MM.1S (cell line): ENCODE data around the gene HRH2.

Source experiments
- EZH2 ChIP-seq: fragments of 300-600 bp; sonication (generic); optimal IDR thresholded peaks from 2 replicates; pipeline ENCODE3; 2017; ENCODE audit warnings: low read depth, mild to moderate bottlenecking, antibody characterized with exemption, low read length, mixed read lengths
- EZH2phosphoT487 ChIP-seq: fragments of 300-600 bp; sonication (generic); IDR thresholded peaks from 2 replicates; pipeline ENCODE4 v1.6.1; 2018; ENCODE audit warnings: antibody characterized with exemption, low read length
- TF ChIP-seq, protein P1 (sequence below): fragments of 300-600 bp; sonication (generic); IDR thresholded peaks from 2 replicates; pipeline ENCODE4 v1.5.1; 2016; ENCODE audit warnings: antibody characterized with exemption, low read length, mixed read lengths

DNA sequence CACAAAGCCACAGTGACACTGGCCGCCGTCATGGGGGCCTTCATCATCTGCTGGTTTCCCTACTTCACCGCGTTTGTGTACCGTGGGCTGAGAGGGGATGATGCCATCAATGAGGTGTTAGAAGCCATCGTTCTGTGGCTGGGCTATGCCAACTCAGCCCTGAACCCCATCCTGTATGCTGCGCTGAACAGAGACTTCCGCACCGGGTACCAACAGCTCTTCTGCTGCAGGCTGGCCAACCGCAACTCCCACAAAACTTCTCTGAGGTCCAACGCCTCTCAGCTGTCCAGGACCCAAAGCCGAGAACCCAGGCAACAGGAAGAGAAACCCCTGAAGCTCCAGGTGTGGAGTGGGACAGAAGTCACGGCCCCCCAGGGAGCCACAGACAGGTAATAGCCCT is 26.1 kb downstream of the HRH2 start:
- TF ChIP-seq, protein P1, sequence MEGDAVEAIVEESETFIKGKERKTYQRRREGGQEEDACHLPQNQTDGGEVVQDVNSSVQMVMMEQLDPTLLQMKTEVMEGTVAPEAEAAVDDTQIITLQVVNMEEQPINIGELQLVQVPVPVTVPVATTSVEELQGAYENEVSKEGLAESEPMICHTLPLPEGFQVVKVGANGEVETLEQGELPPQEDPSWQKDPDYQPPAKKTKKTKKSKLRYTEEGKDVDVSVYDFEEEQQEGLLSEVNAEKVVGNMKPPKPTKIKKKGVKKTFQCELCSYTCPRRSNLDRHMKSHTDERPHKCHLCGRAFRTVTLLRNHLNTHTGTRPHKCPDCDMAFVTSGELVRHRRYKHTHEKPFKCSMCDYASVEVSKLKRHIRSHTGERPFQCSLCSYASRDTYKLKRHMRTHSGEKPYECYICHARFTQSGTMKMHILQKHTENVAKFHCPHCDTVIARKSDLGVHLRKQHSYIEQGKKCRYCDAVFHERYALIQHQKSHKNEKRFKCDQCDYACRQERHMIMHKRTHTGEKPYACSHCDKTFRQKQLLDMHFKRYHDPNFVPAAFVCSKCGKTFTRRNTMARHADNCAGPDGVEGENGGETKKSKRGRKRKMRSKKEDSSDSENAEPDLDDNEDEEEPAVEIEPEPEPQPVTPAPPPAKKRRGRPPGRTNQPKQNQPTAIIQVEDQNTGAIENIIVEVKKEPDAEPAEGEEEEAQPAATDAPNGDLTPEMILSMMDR = no peak
- TF ChIP-seq EZH2phosphoT487 (no peak), EZH2 (no peak)
